ENCODE measurements around the gene ELOA.

ELOA gene

GRCh38 chr1:23803674-23804073, 60.4 kb downstream of the ELOA start:
- no peak for DNase-seq

GRCh38 chr1:23804183-23804835, 61.0 kb downstream of the ELOA start:
- DNase-seq = no peak

- no peak for DNase-seq
Measured at GRCh38 chr1:23805025-23805424, 61.8 kb downstream of the ELOA start.

GRCh38 chr1:23806280-23806679, 63.0 kb downstream of the ELOA start:
- no peak for DNase-seq

- no peak for DNase-seq
Measured at GRCh38 chr1:23807453-23807852, 64.2 kb downstream of the ELOA start.

- peak; percentile 75 for DNase-seq
Measured at GRCh38 chr1:23809751-23810171, 66.5 kb downstream of the ELOA start.

GRCh38 chr1:23810818-23811540, 67.7 kb downstream of the ELOA start:
- no peak for DNase-seq
